PFSK-1 (cell line): ENCODE results near the gene PHKA2. TPM values are rescaled to one million over a fixed set of nuclear protein-coding genes. Genes with fewer than 3 reads are reported as not detected.

ENCODE experiments used
- FOXP2 ChIP-seq: optimal IDR thresholded peaks from 2 replicates; pipeline ENCODE3; 2011; ENCODE audit warnings: borderline replicate concordance, control low read depth, inconsistent platforms; ENCODE audit not compliant: insufficient read depth; ENCODE audit errors: extremely low read length, extremely low read depth
- POLR2AphosphoS5 ChIP-seq: IDR thresholded peaks from 2 replicates; pipeline ENCODE4 v1.6.1; 2012; ENCODE audit warnings: low read depth, mild to moderate bottlenecking, control low read depth, low read length, moderate library complexity
- SIN3A ChIP-seq: IDR thresholded peaks from 2 replicates; pipeline ENCODE4 v1.6.1; 2012; ENCODE audit warnings: mild to moderate bottlenecking, low read length, moderate library complexity, borderline replicate concordance; ENCODE audit not compliant: insufficient read depth
- TAF1 ChIP-seq: IDR thresholded peaks from 2 replicates; pipeline ENCODE4 v1.6.1; 2012; ENCODE audit warnings: low read length, control low read depth, borderline replicate concordance; ENCODE audit not compliant: insufficient read depth
- polyA plus RNA-seq: library from polyadenylated mRNA; unstranded; fragments of >200 nt; gene quantifications from one replicate; pipeline ENCODE4 v1.2.1, GENCODE V29; 2012; ENCODE audit warnings: low read depth, missing spikeins; ENCODE audit not compliant: insufficient read length
- TF ChIP-seq, protein P1 (sequence below), 2 experiments: IDR thresholded peaks; 2 replicates each; pipeline versions ENCODE4 v1.6.1 to v1.8.0; 2011 to 2012; ENCODE audit warnings: low read depth in 2 of 2, low read length in 2 of 2, control low read depth in 1 of 2, inconsistent platforms in 1 of 2, mild to moderate bottlenecking in 1 of 2, moderate library complexity in 1 of 2; ENCODE audit not compliant: insufficient read depth in 1 of 2

Gene PHKA2, protein sequence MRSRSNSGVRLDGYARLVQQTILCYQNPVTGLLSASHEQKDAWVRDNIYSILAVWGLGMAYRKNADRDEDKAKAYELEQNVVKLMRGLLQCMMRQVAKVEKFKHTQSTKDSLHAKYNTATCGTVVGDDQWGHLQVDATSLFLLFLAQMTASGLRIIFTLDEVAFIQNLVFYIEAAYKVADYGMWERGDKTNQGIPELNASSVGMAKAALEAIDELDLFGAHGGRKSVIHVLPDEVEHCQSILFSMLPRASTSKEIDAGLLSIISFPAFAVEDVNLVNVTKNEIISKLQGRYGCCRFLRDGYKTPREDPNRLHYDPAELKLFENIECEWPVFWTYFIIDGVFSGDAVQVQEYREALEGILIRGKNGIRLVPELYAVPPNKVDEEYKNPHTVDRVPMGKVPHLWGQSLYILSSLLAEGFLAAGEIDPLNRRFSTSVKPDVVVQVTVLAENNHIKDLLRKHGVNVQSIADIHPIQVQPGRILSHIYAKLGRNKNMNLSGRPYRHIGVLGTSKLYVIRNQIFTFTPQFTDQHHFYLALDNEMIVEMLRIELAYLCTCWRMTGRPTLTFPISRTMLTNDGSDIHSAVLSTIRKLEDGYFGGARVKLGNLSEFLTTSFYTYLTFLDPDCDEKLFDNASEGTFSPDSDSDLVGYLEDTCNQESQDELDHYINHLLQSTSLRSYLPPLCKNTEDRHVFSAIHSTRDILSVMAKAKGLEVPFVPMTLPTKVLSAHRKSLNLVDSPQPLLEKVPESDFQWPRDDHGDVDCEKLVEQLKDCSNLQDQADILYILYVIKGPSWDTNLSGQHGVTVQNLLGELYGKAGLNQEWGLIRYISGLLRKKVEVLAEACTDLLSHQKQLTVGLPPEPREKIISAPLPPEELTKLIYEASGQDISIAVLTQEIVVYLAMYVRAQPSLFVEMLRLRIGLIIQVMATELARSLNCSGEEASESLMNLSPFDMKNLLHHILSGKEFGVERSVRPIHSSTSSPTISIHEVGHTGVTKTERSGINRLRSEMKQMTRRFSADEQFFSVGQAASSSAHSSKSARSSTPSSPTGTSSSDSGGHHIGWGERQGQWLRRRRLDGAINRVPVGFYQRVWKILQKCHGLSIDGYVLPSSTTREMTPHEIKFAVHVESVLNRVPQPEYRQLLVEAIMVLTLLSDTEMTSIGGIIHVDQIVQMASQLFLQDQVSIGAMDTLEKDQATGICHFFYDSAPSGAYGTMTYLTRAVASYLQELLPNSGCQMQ
- 13.0 TPM for polyA plus RNA-seq

DNA sequence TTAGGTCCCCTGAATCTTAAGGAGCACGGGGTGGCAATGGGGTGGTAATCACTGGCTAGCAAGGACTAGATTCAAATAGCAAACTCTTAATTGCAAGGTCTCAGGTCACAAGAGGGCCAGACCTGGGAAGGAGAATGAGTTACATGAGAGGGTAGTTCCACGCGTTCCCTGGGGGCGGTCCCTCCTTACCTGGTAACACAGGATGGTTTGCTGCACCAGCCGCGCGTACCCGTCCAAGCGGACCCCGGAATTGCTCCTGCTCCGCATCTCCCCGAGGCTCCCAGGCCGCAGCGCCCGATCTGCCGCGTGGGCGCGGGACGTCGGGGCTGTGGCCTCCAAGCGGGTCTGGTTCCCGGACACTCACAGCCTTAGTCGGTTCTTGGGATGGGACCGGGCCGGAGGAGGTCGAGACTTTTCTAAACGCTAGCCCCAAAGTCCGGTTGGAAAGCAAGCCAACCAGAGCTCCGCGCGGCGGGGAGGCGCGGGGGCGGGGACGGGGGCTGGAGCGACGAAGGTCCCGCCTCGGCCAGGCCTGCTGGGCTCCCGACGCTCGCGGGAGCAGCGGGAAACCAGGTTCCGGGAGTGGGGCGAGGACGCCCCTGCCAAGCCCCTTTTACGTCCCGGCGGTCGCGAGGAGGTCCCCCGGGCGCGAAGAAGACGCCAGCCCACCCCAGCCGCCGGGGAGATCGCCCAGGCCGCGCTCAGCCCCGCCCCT lies at the start of gene PHKA2:
PHKA2 (minus strand) TSS at position 449 of the 715 bp plus-strand sequence; CDS start at position 267, 182 bp downstream.
- no peak for TF ChIP-seq SIN3A

DNA sequence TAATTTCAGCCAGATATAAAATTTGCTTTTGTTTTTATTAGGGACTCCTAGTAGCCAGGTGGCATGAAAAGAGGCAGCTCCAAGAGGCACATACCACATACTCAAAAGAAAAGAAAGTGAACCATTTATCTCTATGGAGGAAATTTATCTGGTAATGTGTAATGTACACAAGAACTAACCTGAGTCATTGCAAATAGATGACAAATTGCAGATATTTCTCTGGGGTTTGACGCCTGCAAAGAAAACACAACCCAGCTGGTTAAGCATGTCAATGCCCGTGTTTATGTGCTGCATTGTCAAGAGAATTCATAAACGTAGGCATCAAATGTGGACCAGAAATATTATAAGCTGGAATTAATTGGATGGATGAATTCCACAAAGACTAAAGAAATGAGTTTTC lies 46.9 kb upstream of the PHKA2 start:
- TF ChIP-seq POLR2AphosphoS5 (no peak), SIN3A (no peak), TAF1 (no peak), FOXP2 (no peak)
- TF ChIP-seq, protein P1, sequence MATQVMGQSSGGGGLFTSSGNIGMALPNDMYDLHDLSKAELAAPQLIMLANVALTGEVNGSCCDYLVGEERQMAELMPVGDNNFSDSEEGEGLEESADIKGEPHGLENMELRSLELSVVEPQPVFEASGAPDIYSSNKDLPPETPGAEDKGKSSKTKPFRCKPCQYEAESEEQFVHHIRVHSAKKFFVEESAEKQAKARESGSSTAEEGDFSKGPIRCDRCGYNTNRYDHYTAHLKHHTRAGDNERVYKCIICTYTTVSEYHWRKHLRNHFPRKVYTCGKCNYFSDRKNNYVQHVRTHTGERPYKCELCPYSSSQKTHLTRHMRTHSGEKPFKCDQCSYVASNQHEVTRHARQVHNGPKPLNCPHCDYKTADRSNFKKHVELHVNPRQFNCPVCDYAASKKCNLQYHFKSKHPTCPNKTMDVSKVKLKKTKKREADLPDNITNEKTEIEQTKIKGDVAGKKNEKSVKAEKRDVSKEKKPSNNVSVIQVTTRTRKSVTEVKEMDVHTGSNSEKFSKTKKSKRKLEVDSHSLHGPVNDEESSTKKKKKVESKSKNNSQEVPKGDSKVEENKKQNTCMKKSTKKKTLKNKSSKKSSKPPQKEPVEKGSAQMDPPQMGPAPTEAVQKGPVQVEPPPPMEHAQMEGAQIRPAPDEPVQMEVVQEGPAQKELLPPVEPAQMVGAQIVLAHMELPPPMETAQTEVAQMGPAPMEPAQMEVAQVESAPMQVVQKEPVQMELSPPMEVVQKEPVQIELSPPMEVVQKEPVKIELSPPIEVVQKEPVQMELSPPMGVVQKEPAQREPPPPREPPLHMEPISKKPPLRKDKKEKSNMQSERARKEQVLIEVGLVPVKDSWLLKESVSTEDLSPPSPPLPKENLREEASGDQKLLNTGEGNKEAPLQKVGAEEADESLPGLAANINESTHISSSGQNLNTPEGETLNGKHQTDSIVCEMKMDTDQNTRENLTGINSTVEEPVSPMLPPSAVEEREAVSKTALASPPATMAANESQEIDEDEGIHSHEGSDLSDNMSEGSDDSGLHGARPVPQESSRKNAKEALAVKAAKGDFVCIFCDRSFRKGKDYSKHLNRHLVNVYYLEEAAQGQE (IDR thresholded peaks at IDR 0.05; ENCODE audit: insufficient read depth in 1 of 2, low read depth in 2 of 2, low read length in 2 of 2), result no peak

DNA sequence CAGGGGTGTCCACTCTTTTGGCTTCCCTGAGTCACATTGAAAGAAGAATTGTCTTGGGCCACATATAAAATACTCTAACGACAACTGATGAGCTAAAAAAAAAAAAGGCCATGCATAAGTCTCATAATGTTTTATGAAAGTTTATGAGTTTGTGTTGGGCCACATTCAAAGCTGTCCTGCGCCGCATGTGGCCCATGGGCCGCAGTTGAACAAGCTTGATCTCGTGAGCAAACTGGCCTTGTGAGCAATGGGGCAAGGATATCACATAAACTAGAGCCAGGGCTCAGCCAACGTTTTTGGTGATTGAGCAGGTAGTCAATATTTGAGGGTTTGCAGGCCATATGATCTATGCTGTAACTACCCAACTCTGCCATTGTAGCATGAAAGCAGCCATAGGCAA lies 44.6 kb upstream of the PHKA2 start:
- TF ChIP-seq TAF1, result no peak
- TF ChIP-seq, protein P1 (IDR thresholded peaks at IDR 0.05; ENCODE audit: insufficient read depth in 1 of 2, low read depth in 2 of 2, low read length in 2 of 2), result no peak
- TF ChIP-seq FOXP2, result no peak
- TF ChIP-seq SIN3A, result no peak
- TF ChIP-seq POLR2AphosphoS5, result no peak

DNA sequence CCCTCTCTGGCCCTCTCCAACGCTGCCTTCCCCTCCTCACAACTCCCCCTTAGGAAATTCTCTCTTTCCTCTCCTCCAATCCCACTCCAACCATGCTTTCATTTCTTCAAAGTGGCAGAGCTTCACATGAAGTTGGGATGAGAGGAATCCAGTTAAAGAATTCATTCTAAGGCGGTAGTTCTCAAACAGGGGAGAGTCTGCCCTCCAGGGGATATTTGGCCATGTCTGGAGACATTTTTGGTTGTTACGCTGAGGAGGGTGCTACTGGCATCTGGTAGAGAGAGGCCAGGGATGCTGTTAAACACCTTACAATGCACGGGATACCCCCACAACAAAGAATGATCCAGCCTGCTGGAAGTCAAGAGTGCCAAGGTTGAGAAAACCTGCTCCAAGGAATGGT lies 40.5 kb upstream of the PHKA2 start:
- TF ChIP-seq SIN3A (no peak), TAF1 (no peak), POLR2AphosphoS5 (no peak), FOXP2 (no peak)
- TF ChIP-seq, protein P1 (IDR thresholded peaks at IDR 0.05; ENCODE audit: insufficient read depth in 1 of 2, low read depth in 2 of 2, low read length in 2 of 2), result no peak

DNA sequence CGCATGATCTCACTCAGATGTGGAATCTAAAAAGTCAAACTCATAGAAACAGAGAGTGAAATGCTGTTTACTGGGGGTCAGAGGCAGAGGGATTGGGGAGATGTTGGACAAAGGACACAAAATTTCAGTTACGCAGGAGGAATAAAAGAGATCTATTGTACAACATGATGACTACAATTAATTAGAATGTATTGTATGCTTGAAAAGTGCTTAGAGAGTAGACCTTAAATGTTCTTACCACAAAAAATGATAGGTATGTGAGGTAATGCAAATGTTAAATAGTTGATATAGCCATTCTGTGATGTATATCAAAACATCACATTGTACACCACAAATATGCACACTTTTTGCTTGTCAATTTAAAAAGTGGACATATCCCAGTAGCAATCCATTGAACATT lies 36.1 kb upstream of the PHKA2 start:
- TF ChIP-seq POLR2AphosphoS5, result no peak
- TF ChIP-seq, protein P1 (IDR thresholded peaks at IDR 0.05; ENCODE audit: insufficient read depth in 1 of 2, low read depth in 2 of 2, low read length in 2 of 2), result no peak
